NCI-H2081 treated with DMSO at 0.1 percent for 48 hours (cell line): ENCODE results near the gene EPHA8.

Experiments
- DNase-seq: peaks from one replicate; lab custom pipeline; 2025; lab: John Stamatoyannopoulos, UW

The EPHA8 gene

GRCh38 chr1:22567197-22567596 is 3.9 kb downstream of the EPHA8 start:
- DNase-seq, result no peak

- DNase-seq, result no peak
Observed at GRCh38 chr1:22567994-22568393, 4.7 kb downstream of the EPHA8 start.

- no peak for DNase-seq
Observed at GRCh38 chr1:22569269-22569668, 6.0 kb downstream of the EPHA8 start.

GRCh38 chr1:22570140-22570909 is 7.0 kb downstream of the EPHA8 start:
- DNase-seq, result no peak

GRCh38 chr1:22572818-22573217 is 9.5 kb downstream of the EPHA8 start:
- no peak for DNase-seq

- no peak for DNase-seq
Observed at GRCh38 chr1:22573237-22573636, 9.9 kb downstream of the EPHA8 start.

- DNase-seq, result no peak
Observed at GRCh38 chr1:22575532-22576149, 12.4 kb downstream of the EPHA8 start.

GRCh38 chr1:22576150-22576544 is 12.9 kb downstream of the EPHA8 start:
- DNase-seq, result no peak

- DNase-seq, result no peak
Observed at GRCh38 chr1:22576617-22577016, 13.3 kb downstream of the EPHA8 start.

GRCh38 chr1:22578732-22579361 is 15.6 kb downstream of the EPHA8 start:
- DNase-seq, result no peak

- DNase-seq, result no peak
Observed at GRCh38 chr1:22579541-22580155, 16.4 kb downstream of the EPHA8 start.

- peak; percentile 46 for DNase-seq
Observed at GRCh38 chr1:22582661-22583635, 19.7 kb downstream of the EPHA8 start.

GRCh38 chr1:22584001-22584562 is 20.8 kb downstream of the EPHA8 start:
- no peak for DNase-seq

- DNase-seq, result no peak
Observed at GRCh38 chr1:22584970-22585369, 21.7 kb downstream of the EPHA8 start.

- no peak for DNase-seq
Observed at GRCh38 chr1:22585471-22585870, 22.2 kb downstream of the EPHA8 start.

- DNase-seq, result no peak
Observed at GRCh38 chr1:22586356-22587130, 23.3 kb downstream of the EPHA8 start.

GRCh38 chr1:22587247-22587646 is 24.0 kb downstream of the EPHA8 start:
- DNase-seq, result no peak

- no peak for DNase-seq
Observed at GRCh38 chr1:22588899-22589422, 25.7 kb downstream of the EPHA8 start.

GRCh38 chr1:22591576-22591975 is 28.3 kb downstream of the EPHA8 start:
- no peak for DNase-seq

- DNase-seq, result no peak
Observed at GRCh38 chr1:22592051-22592450, 28.8 kb downstream of the EPHA8 start.
